Calu3 (cell line): ENCODE results near the gene PCDHGA5. TPM values are rescaled to one million over a fixed set of nuclear protein-coding genes. Genes with fewer than 3 reads are reported as not detected.

Source experiments
- BruUV-seq: library from RNA; stranded (reverse); fragments of 400-500 nt; replicated peaks from 2 replicates; lab custom pipeline; 2021; lab: Mats Ljungman, UMichigan
- CTCF ChIA-PET: fragments of 300-600 bp; sonication (Branson Sonifier 250); formaldehyde crosslinking; loops from one replicate; lab custom pipeline; 2022; ENCODE audit warnings: antibody characterized with exemption; lab: Charles Lee
- DNase-seq: peaks from one replicate; pipeline ENCODE4 v3.0.0; 2022
- H3K27ac Mint-ChIP-seq: one replicate; pipeline ENCODE4 v1.8.0; 2022; ENCODE audit warnings: mixed read lengths; ENCODE audit not compliant: unreplicated experiment
- H3K27me3 Mint-ChIP-seq: one replicate; pipeline ENCODE4 v1.8.0; 2022; ENCODE audit warnings: mixed read lengths; ENCODE audit not compliant: unreplicated experiment
- H3K36me3 Mint-ChIP-seq: one replicate; pipeline ENCODE4 v1.8.0; 2022; ENCODE audit warnings: mild to moderate bottlenecking, moderate library complexity, mixed read lengths; ENCODE audit not compliant: insufficient read depth, unreplicated experiment
- H3K4me1 Mint-ChIP-seq: one replicate; pipeline ENCODE4 v1.8.0; 2022; ENCODE audit warnings: mild to moderate bottlenecking, low read depth, mixed read lengths; ENCODE audit not compliant: unreplicated experiment
- H3K4me3 Mint-ChIP-seq: one replicate; pipeline ENCODE4 v1.8.0; 2022; ENCODE audit warnings: mild to moderate bottlenecking, low read depth, moderate library complexity, mixed read lengths; ENCODE audit not compliant: unreplicated experiment
- H3K9me3 Mint-ChIP-seq: one replicate; pipeline ENCODE4 v1.8.0; 2022; ENCODE audit warnings: low read depth, mixed read lengths; ENCODE audit not compliant: unreplicated experiment
- intact Hi-C: fragments of 100-400 bp; cut with micrococcal nuclease; formaldehyde crosslinking; loops from one replicate; pipeline ENCODE4 v1.10.0; 2022; ENCODE audit not compliant: unreplicated experiment
- total RNA-seq: library from RNA; stranded (reverse); gene quantifications from 2 replicates; pipeline ENCODE4 v1.2.3, GENCODE V29; 2022
- TF ChIP-seq, protein P1 (sequence below): fragments of 200-600 bp; IDR thresholded peaks from one replicate; pipeline ENCODE4 v1.8.0; 2022; ENCODE audit warnings: antibody characterized with exemption; ENCODE audit not compliant: unreplicated experiment

PCDHGA5 gene
- total RNA-seq, 1 experiment from 2014 or later = 0.12 TPM

DNA sequence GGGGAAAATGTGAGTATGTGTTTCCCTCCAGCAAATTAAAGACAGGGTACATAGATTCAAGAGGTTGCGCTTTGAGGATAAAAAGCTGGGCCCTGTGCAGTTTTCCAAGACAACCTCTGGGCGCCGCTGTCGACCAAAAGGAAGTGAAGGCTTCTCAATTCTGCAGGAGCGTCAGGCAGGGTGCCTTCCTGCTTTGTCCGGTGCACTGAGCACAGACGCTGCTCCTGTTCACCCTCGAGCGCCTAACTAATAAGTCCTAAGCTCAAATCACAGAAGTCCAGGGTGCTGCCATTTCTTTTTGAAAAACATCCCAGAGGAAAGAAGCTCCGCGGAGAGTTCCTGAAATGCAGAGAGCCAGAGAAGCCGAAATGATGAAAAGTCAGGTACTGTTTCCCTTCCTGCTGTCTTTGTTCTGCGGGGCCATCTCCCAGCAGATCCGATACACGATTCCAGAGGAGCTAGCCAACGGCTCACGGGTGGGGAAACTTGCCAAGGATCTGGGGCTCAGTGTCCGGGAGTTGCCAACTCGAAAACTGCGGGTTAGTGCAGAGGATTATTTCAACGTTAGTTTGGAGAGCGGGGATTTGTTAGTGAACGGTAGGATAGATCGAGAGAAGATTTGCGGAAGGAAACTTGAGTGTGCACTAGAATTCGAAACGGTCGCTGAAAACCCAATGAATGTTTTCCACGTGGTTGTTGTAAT lies 13.9 kb upstream of the PCDHGA5 start, which contains the start of gene PCDHGB1:
TSS of gene PCDHGB1 (plus strand) at position 183 of the 703 bp plus-strand sequence. CDS start at position 345, 162 bp downstream.
- Mint-ChIP-seq H3K27me3 (no peaks in the 10 kb centered on the region), H3K4me3 (no peak within 1 kb of the TSS), H3K9me3 (peaks cover 16% of the 10 kb centered on the region), H3K27ac (no peak within 1 kb of the TSS), H3K4me1 (no peaks in the 10 kb centered on the region), H3K36me3 (peaks cover 5% of the 10 kb centered on the region)
- TF ChIP-seq, protein P1, sequence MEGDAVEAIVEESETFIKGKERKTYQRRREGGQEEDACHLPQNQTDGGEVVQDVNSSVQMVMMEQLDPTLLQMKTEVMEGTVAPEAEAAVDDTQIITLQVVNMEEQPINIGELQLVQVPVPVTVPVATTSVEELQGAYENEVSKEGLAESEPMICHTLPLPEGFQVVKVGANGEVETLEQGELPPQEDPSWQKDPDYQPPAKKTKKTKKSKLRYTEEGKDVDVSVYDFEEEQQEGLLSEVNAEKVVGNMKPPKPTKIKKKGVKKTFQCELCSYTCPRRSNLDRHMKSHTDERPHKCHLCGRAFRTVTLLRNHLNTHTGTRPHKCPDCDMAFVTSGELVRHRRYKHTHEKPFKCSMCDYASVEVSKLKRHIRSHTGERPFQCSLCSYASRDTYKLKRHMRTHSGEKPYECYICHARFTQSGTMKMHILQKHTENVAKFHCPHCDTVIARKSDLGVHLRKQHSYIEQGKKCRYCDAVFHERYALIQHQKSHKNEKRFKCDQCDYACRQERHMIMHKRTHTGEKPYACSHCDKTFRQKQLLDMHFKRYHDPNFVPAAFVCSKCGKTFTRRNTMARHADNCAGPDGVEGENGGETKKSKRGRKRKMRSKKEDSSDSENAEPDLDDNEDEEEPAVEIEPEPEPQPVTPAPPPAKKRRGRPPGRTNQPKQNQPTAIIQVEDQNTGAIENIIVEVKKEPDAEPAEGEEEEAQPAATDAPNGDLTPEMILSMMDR = no peak
- CTCF ChIA-PET = interaction anchor here (0.8 kb wide), 1 partner anchor 158 kb away, joined by 3 read pairs; the partner anchor contains the start of gene PCDHB10
- no TSS peak for BruUV-seq
- intact Hi-C loops = no loop called here
- DNase-seq = no peak

DNA sequence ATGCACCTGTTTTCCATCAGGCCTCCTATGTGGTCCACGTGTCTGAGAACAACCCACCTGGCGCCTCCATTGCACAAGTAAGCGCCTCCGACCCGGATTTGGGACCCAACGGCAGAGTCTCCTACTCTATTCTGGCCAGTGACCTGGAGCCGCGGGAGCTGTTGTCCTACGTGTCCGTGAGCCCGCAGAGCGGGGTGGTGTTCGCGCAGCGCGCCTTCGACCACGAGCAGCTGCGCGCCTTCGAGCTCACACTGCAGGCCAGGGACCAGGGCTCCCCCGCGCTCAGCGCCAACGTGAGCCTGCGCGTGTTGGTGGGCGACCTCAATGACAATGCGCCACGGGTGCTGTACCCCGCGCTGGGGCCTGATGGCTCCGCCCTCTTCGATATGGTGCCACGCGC lies 12.4 kb upstream of the PCDHGA5 start:
- intact Hi-C loops = no loop called here
- TF ChIP-seq, protein P1 = no peak
- no TSS peak for BruUV-seq

DNA sequence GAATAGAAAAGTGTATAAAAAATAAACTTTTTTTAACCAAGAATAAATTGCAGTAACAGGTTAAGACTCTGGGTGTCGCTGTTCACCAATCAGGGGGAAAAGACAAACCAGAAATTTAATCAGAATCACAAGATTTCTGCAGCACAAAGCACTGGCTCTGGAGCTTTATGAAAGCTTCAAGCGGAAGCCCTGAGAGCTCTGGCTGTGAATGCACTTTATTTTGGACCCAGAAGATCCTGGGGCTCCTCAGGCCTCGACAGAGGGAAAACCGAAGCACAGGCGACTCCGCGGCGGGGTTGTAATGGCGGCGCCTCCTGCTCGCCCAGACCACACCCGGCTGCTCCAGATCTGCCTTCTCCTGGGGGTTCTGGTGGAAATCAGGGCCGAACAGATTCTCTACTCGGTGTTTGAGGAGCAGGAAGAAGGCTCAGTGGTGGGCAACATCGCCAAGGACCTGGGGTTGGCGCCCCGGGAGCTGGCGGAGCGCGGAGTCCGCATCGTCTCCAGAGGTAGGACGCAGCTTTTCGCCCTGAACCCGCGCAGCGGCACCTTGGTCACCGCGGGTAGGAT lies 9.0 kb upstream of the PCDHGA5 start, which contains the start of gene PCDHGA4:
TSS of gene PCDHGA4 (plus strand) at position 122 of the 570 bp plus-strand sequence. CDS start at position 209, 87 bp downstream.
- no peak for DNase-seq
- Mint-ChIP-seq H3K27ac (no peak within 1 kb of the TSS), H3K9me3 (peaks cover 19% of the 10 kb centered on the region), H3K36me3 (peaks cover 5% of the 10 kb centered on the region), H3K4me3 (no peak within 1 kb of the TSS), H3K27me3 (no peaks in the 10 kb centered on the region), H3K4me1 (no peaks in the 10 kb centered on the region)
- CTCF ChIA-PET = interaction anchor here (0.5 kb wide), 1 partner anchor 53 kb away, joined by 3 read pairs; no protein-coding TSS in a partner anchor
- no TSS peak for BruUV-seq
- TF ChIP-seq, protein P1 = no peak
- intact Hi-C loops = no loop called here

More for the DNA sequence above, 12.4 kb upstream of the PCDHGA5 start:
- no peak for DNase-seq
- Mint-ChIP-seq H3K27me3 (no peaks in the 10 kb centered on the region), H3K27ac (no peak overlapping the region), H3K4me3 (no peak overlapping the region), H3K9me3 (peaks cover 14% of the 10 kb centered on the region), H3K4me1 (no peaks in the 10 kb centered on the region), H3K36me3 (peaks cover 5% of the 10 kb centered on the region)
- CTCF ChIA-PET = no interaction called here

DNA sequence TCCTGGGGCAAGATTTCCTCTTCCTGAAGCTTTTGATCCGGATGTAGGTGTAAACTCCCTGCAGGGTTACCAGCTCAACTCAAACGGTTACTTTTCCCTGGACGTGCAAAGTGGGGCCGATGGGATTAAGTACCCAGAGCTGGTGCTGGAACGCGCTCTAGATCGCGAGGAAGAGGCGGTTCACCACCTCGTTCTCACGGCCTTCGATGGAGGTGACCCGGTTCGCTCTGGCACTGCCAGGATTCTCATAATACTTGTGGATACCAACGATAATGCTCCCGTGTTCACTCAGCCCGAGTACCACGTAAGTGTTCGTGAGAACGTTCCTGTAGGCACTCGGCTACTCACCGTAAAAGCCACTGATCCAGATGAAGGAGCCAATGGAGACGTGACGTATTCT lies 8.3 kb upstream of the PCDHGA5 start:
- Mint-ChIP-seq H3K4me3 (no peak overlapping the region), H3K36me3 (no peaks in the 10 kb centered on the region), H3K27me3 (no peaks in the 10 kb centered on the region), H3K27ac (no peak overlapping the region), H3K9me3 (peaks cover 18% of the 10 kb centered on the region), H3K4me1 (no peaks in the 10 kb centered on the region)
- no TSS peak for BruUV-seq
- TF ChIP-seq, protein P1 = no peak
- DNase-seq = no peak
- CTCF ChIA-PET = interaction anchor here (0.5 kb wide), 1 partner anchor 54 kb away, joined by 3 read pairs; no protein-coding TSS in a partner anchor
- intact Hi-C loops = no loop called here
